Measurements from ENCODE around the gene BST1.
A peak's percentile ranks its signal among the peaks of the same experiment; 100 is the strongest.

BST1 gene, protein sequence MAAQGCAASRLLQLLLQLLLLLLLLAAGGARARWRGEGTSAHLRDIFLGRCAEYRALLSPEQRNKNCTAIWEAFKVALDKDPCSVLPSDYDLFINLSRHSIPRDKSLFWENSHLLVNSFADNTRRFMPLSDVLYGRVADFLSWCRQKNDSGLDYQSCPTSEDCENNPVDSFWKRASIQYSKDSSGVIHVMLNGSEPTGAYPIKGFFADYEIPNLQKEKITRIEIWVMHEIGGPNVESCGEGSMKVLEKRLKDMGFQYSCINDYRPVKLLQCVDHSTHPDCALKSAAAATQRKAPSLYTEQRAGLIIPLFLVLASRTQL

DNA sequence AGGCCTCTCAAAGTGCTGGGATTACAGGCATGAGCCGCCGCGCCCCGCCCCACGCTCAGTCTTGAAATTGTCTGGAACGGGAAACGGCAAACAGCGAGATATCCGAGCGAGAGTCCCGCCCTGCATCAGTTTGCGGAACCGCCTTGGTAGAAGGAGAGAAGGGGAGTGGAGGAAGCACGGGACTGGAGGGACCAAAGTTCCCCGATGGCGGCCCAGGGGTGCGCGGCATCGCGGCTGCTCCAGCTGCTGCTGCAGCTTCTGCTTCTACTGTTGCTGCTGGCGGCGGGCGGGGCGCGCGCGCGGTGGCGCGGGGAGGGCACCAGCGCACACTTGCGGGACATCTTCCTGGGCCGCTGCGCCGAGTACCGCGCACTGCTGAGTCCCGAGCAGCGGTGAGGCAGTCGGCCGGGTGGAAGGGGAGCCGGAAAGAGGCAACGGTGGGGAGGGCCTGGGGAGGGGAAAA lies at the start of gene BST1:
TSS of gene BST1 (plus strand) at position 125 of the 463 bp plus-strand sequence. CDS start at position 205, 80 bp downstream.
- Mint-ChIP-seq H3K36me3 (ENCODE audit: low read depth) (no peaks in the 10 kb centered on the region), H3K4me3 (peak within 1 kb of the TSS; percentile 84), H3K4me1 (ENCODE audit: low read depth) (peaks cover 7% of the 10 kb centered on the region), H3K9me3 (no peaks in the 10 kb centered on the region), H3K27me3 (ENCODE audit: low read depth) (peaks cover 20% of the 10 kb centered on the region), H3K27ac (peak within 1 kb of the TSS; percentile 6)

- Mint-ChIP-seq H3K9me3 (no peaks in the 10 kb centered on the region), H3K36me3 (ENCODE audit: low read depth) (peaks cover 4% of the 10 kb centered on the region), H3K4me3 (peak overlapping the region; percentile 98), H3K4me1 (ENCODE audit: low read depth) (peaks cover 45% of the 10 kb centered on the region), H3K27me3 (ENCODE audit: low read depth) (no peaks in the 10 kb centered on the region), H3K27ac (peak overlapping the region; percentile 97)
Measured at GRCh38 chr4:15653420-15653819, 49.4 kb upstream of the BST1 start.

DNA sequence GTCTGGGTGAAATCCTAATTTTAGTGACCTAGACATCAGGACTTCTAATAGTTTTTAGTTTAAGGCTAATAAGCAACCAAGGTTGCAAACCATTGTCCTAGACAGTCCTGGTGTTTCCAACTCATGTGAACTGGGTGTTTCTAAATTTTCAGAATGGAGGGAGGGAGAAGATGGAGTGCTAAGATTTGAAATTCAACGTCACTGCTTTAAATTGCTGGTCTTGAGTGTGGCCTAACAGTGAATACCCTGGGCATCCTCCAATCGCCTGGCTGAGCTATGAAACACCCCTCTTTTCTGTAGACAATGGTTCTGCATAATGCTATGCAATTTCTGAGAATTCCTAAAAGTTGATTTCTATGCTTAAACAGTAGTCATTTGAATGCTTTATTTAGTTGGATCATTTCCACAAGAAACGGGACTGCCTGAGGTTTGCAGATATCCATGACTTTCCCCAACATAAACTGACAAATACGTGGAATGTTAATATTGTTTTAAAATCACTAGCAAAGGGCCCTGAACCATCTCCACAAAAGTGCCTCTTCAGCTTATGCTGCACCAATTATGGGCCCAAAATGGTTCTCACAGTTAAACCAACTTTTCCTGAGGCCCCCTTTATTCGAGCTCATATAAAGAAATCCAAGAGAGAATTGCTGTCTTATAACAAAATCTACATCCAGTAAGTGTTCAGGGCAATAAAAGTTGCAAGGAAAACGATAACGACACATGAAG lies 48.8 kb upstream of the BST1 start:
- H3K27me3 Mint-ChIP-seq (ENCODE audit: low read depth): no peaks in the 10 kb centered on the region
- peaks cover 2% of the 10 kb centered on the region for H3K36me3 Mint-ChIP-seq (ENCODE audit: low read depth)
- H3K9me3 Mint-ChIP-seq: no peaks in the 10 kb centered on the region
- peak overlapping the region; percentile 97 for H3K27ac Mint-ChIP-seq
- H3K4me1 Mint-ChIP-seq (ENCODE audit: low read depth): peaks cover 41% of the 10 kb centered on the region
- peak overlapping the region; percentile 98 for H3K4me3 Mint-ChIP-seq

GRCh38 chr4:15654593-15655222 lies 48.2 kb upstream of the BST1 start:
- peaks cover 41% of the 10 kb centered on the region for H3K4me1 Mint-ChIP-seq (ENCODE audit: low read depth)
- H3K27me3 Mint-ChIP-seq (ENCODE audit: low read depth): no peaks in the 10 kb centered on the region

DNA sequence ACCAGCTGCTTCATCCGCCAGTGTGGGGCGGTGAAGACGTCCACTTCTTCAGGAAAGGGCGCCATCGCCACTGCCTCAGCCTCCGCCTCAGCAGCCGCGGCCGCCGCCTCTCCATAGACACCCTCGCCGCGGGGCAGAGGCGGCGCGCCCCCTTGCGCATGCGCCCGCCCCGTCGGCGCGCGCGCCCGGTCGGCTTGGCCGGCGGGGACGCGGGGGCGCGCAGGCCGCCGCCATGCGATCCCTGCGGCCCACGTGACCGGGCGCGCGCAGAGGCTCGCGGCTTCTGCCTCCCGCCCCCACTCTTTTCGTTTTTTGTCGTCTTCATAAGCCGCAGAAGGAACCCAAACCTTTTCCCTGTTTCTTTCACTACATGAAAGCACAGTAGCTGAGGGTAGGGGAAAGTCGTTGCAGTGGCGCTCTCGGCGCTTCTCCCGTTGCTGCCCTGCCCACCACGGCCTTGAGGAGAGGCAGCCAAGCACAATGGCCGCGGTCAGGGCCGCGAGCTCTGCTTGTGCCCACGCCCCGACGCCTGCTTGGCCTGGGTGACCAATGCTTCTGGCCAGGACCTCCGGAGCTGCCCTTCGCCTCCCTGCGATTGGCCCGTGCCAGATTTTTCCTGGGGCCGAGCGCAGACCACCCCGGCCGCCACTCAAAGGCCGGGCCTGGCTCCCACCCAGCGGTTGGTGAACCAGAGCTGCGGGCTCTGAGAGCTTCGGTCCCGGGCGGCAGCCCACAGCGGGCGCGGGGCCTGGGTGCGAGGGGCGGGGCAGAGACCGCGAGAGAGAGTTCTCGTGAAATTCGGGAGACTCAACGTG lies 47.4 kb upstream of the BST1 start, which contains the start of gene FBXL5:
TSS of gene FBXL5 (minus strand) at position 135 of the 815 bp plus-strand sequence. CDS start at position 65, 70 bp downstream.
- H3K27ac Mint-ChIP-seq: peak within 1 kb of the TSS; percentile 97
- H3K9me3 Mint-ChIP-seq: no peaks in the 10 kb centered on the region
- H3K36me3 Mint-ChIP-seq (ENCODE audit: low read depth): peaks cover 2% of the 10 kb centered on the region
- peaks cover 38% of the 10 kb centered on the region for H3K4me1 Mint-ChIP-seq (ENCODE audit: low read depth)
- no peaks in the 10 kb centered on the region for H3K27me3 Mint-ChIP-seq (ENCODE audit: low read depth)
- H3K4me3 Mint-ChIP-seq: peak within 1 kb of the TSS; percentile 98

More at GRCh38 chr4:15654593-15655222, 48.2 kb upstream of the BST1 start:
- Mint-ChIP-seq H3K36me3 (ENCODE audit: low read depth) (peaks cover 2% of the 10 kb centered on the region), H3K27ac (peak overlapping the region; percentile 97), H3K4me3 (peak overlapping the region; percentile 98), H3K9me3 (no peaks in the 10 kb centered on the region)

- no peaks in the 10 kb centered on the region for H3K27me3 Mint-ChIP-seq (ENCODE audit: low read depth)
- no peaks in the 10 kb centered on the region for H3K9me3 Mint-ChIP-seq
- peaks cover 2% of the 10 kb centered on the region for H3K36me3 Mint-ChIP-seq (ENCODE audit: low read depth)
- H3K4me1 Mint-ChIP-seq (ENCODE audit: low read depth): peaks cover 34% of the 10 kb centered on the region
- peak overlapping the region; percentile 94 for H3K4me3 Mint-ChIP-seq
- H3K27ac Mint-ChIP-seq: peak overlapping the region; percentile 97
Measured at GRCh38 chr4:15656038-15656470, 46.8 kb upstream of the BST1 start.

DNA sequence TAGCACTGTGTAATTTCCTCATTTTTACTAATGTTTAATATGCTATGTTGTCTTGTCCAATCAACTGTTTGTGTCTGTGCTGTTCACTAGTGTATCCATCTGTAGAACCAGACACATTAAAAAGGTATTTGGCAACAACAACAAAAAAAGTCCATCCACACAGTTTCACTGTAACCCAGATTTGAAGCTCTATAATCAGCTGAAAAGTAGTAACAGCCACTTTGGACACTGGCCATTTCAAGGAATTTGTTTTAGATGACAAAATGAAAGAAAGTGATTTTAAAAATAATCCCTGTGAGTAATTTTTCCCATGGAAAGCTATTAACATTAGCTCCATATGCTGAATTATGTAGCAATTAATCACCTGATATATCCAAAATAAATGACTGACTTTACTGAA lies 45.5 kb upstream of the BST1 start:
- H3K4me3 Mint-ChIP-seq: peak overlapping the region; percentile 56

GRCh38 chr4:15658136-15658770 lies 44.6 kb upstream of the BST1 start:
- Mint-ChIP-seq H3K36me3 (ENCODE audit: low read depth) (peaks cover 2% of the 10 kb centered on the region), H3K4me3 (no peak overlapping the region), H3K4me1 (ENCODE audit: low read depth) (peaks cover 18% of the 10 kb centered on the region), H3K27ac (no peak overlapping the region), H3K9me3 (no peaks in the 10 kb centered on the region), H3K27me3 (ENCODE audit: low read depth) (no peaks in the 10 kb centered on the region)

More for the DNA sequence above, 45.5 kb upstream of the BST1 start:
- H3K9me3 Mint-ChIP-seq: no peaks in the 10 kb centered on the region
- peaks cover 2% of the 10 kb centered on the region for H3K36me3 Mint-ChIP-seq (ENCODE audit: low read depth)
- H3K27ac Mint-ChIP-seq: no peak overlapping the region
- H3K27me3 Mint-ChIP-seq (ENCODE audit: low read depth): no peaks in the 10 kb centered on the region
- peaks cover 26% of the 10 kb centered on the region for H3K4me1 Mint-ChIP-seq (ENCODE audit: low read depth)

GRCh38 chr4:15658781-15659180 lies 44.1 kb upstream of the BST1 start:
- Mint-ChIP-seq H3K36me3 (ENCODE audit: low read depth) (peaks cover 2% of the 10 kb centered on the region), H3K4me3 (no peak overlapping the region)

GRCh38 chr4:15659768-15660570 lies 42.9 kb upstream of the BST1 start:
- Mint-ChIP-seq H3K27ac (no peak overlapping the region), H3K27me3 (ENCODE audit: low read depth) (no peaks in the 10 kb centered on the region), H3K9me3 (no peaks in the 10 kb centered on the region), H3K4me3 (no peak overlapping the region), H3K4me1 (ENCODE audit: low read depth) (peaks cover 8% of the 10 kb centered on the region), H3K36me3 (ENCODE audit: low read depth) (no peaks in the 10 kb centered on the region)

More at GRCh38 chr4:15658781-15659180, 44.1 kb upstream of the BST1 start:
- Mint-ChIP-seq H3K9me3 (no peaks in the 10 kb centered on the region), H3K4me1 (ENCODE audit: low read depth) (peaks cover 13% of the 10 kb centered on the region), H3K27ac (no peak overlapping the region), H3K27me3 (ENCODE audit: low read depth) (no peaks in the 10 kb centered on the region)

GRCh38 chr4:15665753-15666365 lies 37.0 kb upstream of the BST1 start:
- no peaks in the 10 kb centered on the region for H3K27me3 Mint-ChIP-seq (ENCODE audit: low read depth)
- H3K9me3 Mint-ChIP-seq: no peaks in the 10 kb centered on the region
- H3K4me3 Mint-ChIP-seq: no peak overlapping the region
- H3K4me1 Mint-ChIP-seq (ENCODE audit: low read depth): peaks cover 15% of the 10 kb centered on the region
- peaks cover 11% of the 10 kb centered on the region for H3K36me3 Mint-ChIP-seq (ENCODE audit: low read depth)
- no peak overlapping the region for H3K27ac Mint-ChIP-seq

GRCh38 chr4:15667006-15667405 lies 35.9 kb upstream of the BST1 start:
- Mint-ChIP-seq H3K4me1 (ENCODE audit: low read depth) (peaks cover 20% of the 10 kb centered on the region), H3K36me3 (ENCODE audit: low read depth) (peaks cover 18% of the 10 kb centered on the region), H3K9me3 (no peaks in the 10 kb centered on the region), H3K27ac (no peak overlapping the region), H3K4me3 (no peak overlapping the region), H3K27me3 (ENCODE audit: low read depth) (no peaks in the 10 kb centered on the region)

Measured in T-helper 1 cell treated with Interleukin-12 subunit alpha and Interleukin-12 subunit beta and Interleukin-4 antibody, amounts not matched to agents 30 μg/mL and 1 μg/mL, for 36 hours (primary cell).